ENCODE results near the gene OAF.

DNA sequence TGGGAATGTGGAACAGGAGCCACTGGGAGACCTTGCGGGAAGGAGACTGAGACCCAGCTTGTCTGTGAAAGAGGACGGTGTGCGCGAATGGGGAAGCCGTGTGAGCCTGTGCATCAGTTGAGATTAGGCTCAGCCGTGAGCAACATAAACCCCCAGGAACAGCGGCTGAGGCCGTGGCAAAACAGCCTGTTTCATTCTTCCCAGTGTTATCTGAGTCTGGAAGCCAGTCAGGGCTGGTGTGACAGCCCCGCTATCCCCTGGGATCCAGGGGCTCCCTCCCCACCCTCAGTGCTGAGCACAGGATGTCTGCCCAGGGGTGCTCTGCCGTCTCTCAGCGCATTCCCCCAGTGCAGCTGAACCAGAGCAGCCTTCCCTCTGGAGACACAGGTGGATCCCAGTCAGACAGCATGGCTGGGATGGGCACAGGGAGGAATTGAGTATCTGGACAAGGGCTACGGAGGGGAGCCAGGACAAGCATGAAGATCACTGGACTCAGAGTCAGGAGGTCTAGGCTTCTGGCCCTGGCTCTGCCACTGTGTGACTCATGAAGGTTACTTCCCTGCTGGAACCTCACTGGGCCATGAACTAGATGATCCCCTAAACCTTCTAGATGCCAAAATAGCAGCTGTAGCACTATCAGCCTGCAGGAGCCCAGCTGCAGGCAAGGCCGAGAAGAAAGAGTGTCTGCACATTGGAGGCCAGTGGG, 8.6 kb downstream of the OAF start:
- TF ChIP-seq NFE2L2 (conservative IDR thresholded peaks at IDR 0.05; ENCODE audit: low read length) (no peak), JUNB (IDR thresholded peaks at IDR 0.05) (no peak)

Data from A549 (cell line).